ENCODE data around the gene PFDN4. TPM values are rescaled to one million over a fixed set of nuclear protein-coding genes. Genes with fewer than 3 reads are reported as not detected.

The PFDN4 gene
- total RNA-seq, 1 experiment from 2014 or later: 341 TPM

DNA sequence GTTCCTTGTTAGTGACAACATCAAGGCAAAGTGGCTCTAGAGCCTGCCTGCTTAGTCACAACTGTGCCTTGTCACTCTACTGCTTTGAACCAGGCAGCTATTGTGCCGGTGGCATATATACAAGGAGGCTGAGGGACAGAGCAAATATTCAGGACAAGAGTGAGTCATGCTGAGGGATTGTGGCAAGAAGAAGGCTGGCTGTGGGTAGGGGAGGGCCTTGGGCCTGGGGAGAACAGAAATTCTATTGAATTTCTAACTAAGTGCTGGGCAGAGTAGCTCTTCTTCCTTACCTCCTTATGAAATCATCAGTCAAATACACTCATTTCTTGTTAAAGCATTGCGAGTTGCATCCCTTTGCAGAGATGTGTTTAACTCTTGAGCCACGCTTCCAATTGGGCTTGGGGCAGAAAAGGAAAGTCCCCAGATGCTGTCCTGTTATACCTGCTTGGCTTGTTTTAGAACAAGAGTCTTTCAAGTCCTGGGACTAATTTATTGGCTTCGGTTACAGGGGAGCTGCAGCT is 59.7 kb downstream of the PFDN4 start:
- DNase-seq (ENCODE audit: low spot score): peak; percentile 54

DNA sequence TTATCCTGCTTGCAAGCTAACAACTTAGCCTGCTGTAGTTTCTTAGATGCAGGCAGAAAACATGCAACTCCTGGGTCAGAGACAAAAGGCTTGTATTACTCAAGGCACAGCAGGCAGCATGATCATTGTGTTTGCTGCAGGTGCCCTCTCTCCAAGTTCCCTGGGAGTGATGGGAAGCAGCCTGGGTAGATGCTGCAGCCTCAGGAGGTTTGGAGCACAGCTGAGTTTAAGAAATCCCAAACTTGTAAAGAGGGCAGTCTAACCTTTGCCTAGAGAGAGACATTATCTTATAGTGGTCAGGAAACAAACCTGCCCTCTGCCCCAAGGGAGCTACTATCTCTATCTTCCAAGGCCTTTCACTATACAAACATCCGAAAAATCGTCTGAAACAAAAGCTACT is 61.1 kb downstream of the PFDN4 start:
- DNase-seq (ENCODE audit: low spot score): no peak

Other genes with a start within 250 kb of the PFDN4 start
- 0.07 TPM in 1 of 2 replicates, not detected in the other for gene BCAS1, start 137.5 kb upstream of the PFDN4 start, total RNA-seq (2014; rRNA removed; shearing (Covaris generic))
- 0.05 and 0.21 TPM in 2 replicates for gene CYP24A1, start 34.1 kb upstream of the PFDN4 start, total RNA-seq (2014; rRNA removed; shearing (Covaris generic))

All from A172 (cell line).